GM23338 (cell line): Measurements from ENCODE around the gene CLSTN2. TPM values are rescaled to one million over a fixed set of nuclear protein-coding genes. Genes with fewer than 3 reads are reported as not detected.

Source experiments
- EZH2 ChIP-seq: fragments of 200-600 bp; sonication (generic); IDR thresholded peaks from one replicate; pipeline ENCODE4 v1.8.0; 2017; ENCODE audit warnings: antibody characterized with exemption, mild to moderate bottlenecking, low read depth; ENCODE audit not compliant: unreplicated experiment
- JUNB ChIP-seq: IDR thresholded peaks from one replicate; pipeline ENCODE4 v1.6.1; 2016; ENCODE audit warnings: antibody characterized with exemption; ENCODE audit not compliant: unreplicated experiment
- NANOG ChIP-seq: IDR thresholded peaks from 2 replicates; pipeline ENCODE4 v1.6.1; 2016; ENCODE audit warnings: antibody characterized with exemption, borderline replicate concordance
- POLR2AphosphoS5 ChIP-seq: IDR thresholded peaks from 2 replicates; pipeline ENCODE4 v1.6.1; 2016; ENCODE audit warnings: antibody characterized with exemption, low read depth
- STAT1 ChIP-seq: IDR thresholded peaks from one replicate; pipeline ENCODE4 v1.6.1; 2016; ENCODE audit warnings: antibody characterized with exemption; ENCODE audit not compliant: unreplicated experiment
- polyA plus RNA-seq: library from polyadenylated mRNA; unstranded; fragments of >200 nt; fragmentation: Nextera tagmentation; extraction: Ambion mirVana; gene quantifications from 2 replicates; pipeline ENCODE4 v1.2.1, GENCODE V29; 2016
- total RNA-seq: library from RNA; depleted of rRNA; stranded (reverse); fragments of >200 nt; shearing (Covaris generic); gene quantifications from 2 replicates; pipeline ENCODE4 v1.2.3, GENCODE V29; 2014
- TF ChIP-seq, protein P1 (sequence below): fragments of 250-450 bp; sonication (Bioruptor Pico); IDR thresholded peaks from 2 replicates; pipeline ENCODE4 v1.5.0; 2020; ENCODE audit warnings: mild to moderate bottlenecking, moderate library complexity
- TF ChIP-seq, protein P2 (sequence below), 2 experiments: fragments of 200-600 bp in 1 of 2; sonication (generic) in 1 of 2; conservative IDR thresholded peaks; 2 replicates each; pipeline versions ENCODE4 v1.5.1 to v1.6.1; 2016 to 2017; ENCODE audit warnings: antibody characterized with exemption in 2 of 2, low read depth in 2 of 2, mild to moderate bottlenecking in 2 of 2, moderate library complexity in 1 of 2
- TF ChIP-seq, protein P3 (sequence below): IDR thresholded peaks from 2 replicates; pipeline ENCODE4 v1.6.1; 2016; ENCODE audit warnings: antibody characterized with exemption

CLSTN2 gene
- total and polyA plus RNA-seq, 2 experiments from 2014 or later: 0.11 to 0.83 TPM

DNA sequence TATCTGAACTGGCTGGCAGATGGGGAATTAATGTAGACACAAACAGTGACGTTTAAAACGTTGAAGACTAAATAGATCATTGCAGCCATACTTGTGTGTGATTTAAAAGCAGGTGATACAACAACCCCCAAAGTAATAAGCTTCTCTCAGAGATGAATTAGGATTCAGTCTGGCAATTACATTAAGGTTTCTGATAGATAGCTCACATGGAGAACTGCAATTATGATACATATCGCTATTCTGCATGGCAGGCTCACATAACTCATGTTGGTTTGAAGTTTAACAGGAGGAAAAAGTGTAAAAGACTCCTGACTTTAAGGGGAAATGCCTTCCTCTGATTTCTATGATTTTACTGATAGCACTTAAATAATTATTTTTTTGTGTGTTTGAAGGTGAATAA, 196.9 kb downstream of the CLSTN2 start (continued):
- TF ChIP-seq, protein P1, sequence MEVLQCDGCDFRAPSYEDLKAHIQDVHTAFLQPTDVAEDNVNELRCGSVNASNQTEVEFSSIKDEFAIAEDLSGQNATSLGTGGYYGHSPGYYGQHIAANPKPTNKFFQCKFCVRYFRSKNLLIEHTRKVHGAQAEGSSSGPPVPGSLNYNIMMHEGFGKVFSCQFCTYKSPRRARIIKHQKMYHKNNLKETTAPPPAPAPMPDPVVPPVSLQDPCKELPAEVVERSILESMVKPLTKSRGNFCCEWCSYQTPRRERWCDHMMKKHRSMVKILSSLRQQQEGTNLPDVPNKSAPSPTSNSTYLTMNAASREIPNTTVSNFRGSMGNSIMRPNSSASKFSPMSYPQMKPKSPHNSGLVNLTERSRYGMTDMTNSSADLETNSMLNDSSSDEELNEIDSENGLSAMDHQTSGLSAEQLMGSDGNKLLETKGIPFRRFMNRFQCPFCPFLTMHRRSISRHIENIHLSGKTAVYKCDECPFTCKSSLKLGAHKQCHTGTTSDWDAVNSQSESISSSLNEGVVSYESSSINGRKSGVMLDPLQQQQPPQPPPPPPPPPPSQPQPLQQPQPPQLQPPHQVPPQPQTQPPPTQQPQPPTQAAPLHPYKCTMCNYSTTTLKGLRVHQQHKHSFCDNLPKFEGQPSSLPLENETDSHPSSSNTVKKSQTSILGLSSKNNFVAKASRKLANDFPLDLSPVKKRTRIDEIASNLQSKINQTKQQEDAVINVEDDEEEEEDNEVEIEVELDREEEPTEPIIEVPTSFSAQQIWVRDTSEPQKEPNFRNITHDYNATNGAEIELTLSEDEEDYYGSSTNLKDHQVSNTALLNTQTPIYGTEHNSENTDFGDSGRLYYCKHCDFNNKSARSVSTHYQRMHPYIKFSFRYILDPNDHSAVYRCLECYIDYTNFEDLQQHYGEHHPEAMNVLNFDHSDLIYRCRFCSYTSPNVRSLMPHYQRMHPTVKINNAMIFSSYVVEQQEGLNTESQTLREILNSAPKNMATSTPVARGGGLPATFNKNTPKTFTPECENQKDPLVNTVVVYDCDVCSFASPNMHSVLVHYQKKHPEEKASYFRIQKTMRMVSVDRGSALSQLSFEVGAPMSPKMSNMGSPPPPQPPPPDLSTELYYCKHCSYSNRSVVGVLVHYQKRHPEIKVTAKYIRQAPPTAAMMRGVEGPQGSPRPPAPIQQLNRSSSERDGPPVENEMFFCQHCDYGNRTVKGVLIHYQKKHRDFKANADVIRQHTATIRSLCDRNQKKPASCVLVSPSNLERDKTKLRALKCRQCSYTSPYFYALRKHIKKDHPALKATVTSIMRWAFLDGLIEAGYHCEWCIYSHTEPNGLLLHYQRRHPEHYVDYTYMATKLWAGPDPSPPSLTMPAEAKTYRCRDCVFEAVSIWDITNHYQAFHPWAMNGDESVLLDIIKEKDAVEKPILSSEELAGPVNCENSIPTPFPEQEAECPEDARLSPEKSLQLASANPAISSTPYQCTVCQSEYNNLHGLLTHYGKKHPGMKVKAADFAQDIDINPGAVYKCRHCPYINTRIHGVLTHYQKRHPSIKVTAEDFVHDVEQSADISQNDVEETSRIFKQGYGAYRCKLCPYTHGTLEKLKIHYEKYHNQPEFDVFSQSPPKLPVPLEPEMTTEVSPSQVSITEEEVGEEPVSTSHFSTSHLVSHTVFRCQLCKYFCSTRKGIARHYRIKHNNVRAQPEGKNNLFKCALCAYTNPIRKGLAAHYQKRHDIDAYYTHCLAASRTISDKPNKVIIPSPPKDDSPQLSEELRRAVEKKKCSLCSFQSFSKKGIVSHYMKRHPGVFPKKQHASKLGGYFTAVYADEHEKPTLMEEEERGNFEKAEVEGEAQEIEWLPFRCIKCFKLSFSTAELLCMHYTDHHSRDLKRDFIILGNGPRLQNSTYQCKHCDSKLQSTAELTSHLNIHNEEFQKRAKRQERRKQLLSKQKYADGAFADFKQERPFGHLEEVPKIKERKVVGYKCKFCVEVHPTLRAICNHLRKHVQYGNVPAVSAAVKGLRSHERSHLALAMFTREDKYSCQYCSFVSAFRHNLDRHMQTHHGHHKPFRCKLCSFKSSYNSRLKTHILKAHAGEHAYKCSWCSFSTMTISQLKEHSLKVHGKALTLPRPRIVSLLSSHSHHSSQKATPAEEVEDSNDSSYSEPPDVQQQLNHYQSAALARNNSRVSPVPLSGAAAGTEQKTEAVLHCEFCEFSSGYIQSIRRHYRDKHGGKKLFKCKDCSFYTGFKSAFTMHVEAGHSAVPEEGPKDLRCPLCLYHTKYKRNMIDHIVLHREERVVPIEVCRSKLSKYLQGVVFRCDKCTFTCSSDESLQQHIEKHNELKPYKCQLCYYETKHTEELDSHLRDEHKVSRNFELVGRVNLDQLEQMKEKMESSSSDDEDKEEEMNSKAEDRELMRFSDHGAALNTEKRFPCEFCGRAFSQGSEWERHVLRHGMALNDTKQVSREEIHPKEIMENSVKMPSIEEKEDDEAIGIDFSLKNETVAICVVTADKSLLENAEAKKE (CRISPR knock-in tag): no peak
- TF ChIP-seq EZH2 (no peak), STAT1 (no peak), JUNB (no peak), POLR2AphosphoS5 (no peak), NANOG (no peak)
- TF ChIP-seq, protein P2, sequence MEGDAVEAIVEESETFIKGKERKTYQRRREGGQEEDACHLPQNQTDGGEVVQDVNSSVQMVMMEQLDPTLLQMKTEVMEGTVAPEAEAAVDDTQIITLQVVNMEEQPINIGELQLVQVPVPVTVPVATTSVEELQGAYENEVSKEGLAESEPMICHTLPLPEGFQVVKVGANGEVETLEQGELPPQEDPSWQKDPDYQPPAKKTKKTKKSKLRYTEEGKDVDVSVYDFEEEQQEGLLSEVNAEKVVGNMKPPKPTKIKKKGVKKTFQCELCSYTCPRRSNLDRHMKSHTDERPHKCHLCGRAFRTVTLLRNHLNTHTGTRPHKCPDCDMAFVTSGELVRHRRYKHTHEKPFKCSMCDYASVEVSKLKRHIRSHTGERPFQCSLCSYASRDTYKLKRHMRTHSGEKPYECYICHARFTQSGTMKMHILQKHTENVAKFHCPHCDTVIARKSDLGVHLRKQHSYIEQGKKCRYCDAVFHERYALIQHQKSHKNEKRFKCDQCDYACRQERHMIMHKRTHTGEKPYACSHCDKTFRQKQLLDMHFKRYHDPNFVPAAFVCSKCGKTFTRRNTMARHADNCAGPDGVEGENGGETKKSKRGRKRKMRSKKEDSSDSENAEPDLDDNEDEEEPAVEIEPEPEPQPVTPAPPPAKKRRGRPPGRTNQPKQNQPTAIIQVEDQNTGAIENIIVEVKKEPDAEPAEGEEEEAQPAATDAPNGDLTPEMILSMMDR (conservative IDR thresholded peaks at IDR 0.05; ENCODE audit: low read depth in 2 of 2): no peak
- TF ChIP-seq, protein P3, sequence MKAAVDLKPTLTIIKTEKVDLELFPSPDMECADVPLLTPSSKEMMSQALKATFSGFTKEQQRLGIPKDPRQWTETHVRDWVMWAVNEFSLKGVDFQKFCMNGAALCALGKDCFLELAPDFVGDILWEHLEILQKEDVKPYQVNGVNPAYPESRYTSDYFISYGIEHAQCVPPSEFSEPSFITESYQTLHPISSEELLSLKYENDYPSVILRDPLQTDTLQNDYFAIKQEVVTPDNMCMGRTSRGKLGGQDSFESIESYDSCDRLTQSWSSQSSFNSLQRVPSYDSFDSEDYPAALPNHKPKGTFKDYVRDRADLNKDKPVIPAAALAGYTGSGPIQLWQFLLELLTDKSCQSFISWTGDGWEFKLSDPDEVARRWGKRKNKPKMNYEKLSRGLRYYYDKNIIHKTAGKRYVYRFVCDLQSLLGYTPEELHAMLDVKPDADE: no peak
